HG02798 (cell line): ENCODE results near the gene ORMDL1.

Experiments
- ATAC-seq: cut with Tn5 transposase; IDR thresholded peaks from one replicate; pipeline ENCODE4 v1.9.1; 2021; ENCODE audit warnings: mild to moderate bottlenecking; ENCODE audit not compliant: unreplicated experiment, poor library complexity

ORMDL1 gene, protein sequence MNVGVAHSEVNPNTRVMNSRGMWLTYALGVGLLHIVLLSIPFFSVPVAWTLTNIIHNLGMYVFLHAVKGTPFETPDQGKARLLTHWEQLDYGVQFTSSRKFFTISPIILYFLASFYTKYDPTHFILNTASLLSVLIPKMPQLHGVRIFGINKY

DNA sequence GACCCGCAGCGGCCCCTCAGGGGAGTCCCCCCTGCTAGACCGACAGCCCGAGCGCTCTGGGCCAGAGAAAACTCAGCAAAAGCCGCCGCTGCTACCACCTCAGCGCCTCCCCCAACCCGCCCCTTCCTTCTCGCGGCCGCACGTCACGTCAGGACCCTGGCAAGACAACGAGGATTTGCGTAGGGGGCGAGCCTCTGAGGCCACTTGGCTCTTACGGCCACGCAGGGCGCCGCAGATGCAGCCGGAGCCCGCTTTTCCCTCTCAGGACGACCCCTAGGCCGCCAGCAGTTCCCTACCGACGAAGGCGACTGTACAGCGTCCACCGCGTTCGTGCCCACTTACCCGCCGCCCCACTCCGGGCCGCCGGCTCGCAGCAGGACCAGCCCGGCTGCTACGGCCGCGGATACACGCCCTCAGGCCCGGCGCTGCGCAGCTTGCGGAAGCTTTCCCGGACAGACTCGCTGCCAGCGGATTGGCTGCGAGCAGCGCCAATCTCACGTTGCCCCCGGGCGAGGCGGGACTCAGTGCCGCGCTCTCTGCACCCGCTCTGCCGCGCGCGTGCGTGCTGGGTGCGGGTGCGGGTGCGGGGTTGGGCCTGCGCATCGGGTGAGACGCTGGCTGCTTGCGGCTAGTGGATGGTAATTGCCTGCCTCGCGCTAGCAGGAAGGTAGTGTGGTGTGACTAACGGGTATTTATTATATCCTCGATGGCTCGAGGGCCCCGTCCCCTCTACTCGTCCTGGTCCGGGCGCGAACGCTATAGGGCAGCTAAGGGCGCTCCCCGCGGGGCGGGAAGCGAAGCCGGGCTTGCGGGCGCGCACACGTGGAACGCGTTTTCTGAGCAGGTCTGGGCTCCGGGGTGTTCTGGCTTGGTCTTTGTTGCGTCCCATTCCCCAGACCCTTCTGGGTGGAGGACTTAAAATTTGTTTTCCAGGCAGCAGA lies at the start of gene ORMDL1, which contains the start of gene PMS1:
Gene ORMDL1, minus strand, starts transcription at position 413 of the 941 bp plus-strand sequence. CDS start 1,744 bp downstream, outside the sequence.
Gene PMS1, plus strand, starts transcription at position 524 of the 941 bp plus-strand sequence. CDS start 7,360 bp downstream, outside the sequence.
- ATAC-seq: peak; percentile 94

DNA sequence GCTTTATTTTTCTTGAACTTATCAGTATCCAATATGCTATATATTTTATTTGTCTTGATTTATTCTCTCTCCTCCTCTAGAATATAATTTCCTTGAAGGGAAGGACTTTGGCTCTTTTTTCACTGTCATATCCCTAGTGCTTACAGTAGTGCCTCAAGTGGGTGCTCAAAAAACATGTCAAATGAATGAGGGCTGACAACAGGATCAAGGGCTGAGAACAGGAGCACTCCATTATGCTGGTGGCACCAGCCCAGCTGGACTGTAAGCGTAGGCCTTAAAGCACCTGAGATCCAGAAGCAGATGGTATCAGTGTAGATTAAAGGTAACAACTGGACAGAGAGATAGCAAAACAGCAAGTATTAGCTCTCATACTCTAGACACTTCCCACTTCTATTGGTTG lies 46.4 kb upstream of the ORMDL1 start:
- ATAC-seq: no peak

DNA sequence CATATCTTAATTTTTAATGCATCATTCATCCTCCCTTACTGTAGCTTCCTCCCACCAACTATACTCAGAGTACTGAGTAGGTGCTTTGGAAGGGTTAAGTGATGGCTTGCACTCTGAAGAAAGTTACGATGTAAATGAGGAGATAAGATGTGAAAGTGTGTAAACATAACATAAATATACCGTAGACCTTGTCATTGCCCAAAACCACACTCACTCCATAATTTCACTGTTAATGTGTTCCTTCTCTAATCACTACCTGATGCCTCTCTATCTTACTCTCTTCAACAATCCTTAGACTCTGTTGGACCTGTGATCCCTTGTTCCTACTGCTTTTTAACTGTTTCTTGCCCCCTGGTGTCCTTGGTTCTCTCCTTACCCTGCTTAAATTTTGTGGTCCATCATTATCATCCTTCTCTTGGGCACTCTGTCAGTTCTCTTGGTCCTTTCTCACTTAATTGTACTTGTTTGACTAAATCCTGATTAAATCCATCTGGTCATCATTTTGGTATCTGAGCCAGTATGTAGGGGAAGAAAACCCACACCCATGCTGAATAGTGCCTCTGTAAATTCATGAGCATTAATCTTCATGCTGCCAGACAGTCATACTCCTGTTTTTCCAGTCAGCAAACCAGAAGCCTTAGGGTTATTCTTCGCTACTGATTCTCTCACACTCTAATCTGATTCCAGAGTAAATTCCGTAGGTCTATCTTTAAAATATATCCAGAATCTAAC lies 45.1 kb upstream of the ORMDL1 start:
- no peak for ATAC-seq

DNA sequence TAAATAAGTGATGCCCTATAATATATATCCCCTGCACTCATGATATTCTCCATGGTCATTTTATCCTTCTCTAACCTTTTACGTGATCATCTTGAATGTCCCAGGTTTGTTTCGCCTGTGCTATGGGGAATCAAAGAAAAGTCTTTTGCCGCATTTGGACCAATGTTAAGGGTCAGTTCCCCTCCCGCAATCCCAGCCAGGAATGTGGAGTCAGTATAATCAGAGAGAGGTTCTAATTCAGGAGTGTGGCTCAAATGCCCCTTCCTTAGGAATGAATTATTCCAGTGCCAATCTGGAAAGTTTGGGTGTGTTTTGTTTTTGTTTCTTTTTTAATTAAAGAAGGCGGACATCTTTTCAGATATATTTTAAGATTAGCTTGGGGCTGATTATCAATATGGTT lies 41.9 kb upstream of the ORMDL1 start:
- no peak for ATAC-seq

DNA sequence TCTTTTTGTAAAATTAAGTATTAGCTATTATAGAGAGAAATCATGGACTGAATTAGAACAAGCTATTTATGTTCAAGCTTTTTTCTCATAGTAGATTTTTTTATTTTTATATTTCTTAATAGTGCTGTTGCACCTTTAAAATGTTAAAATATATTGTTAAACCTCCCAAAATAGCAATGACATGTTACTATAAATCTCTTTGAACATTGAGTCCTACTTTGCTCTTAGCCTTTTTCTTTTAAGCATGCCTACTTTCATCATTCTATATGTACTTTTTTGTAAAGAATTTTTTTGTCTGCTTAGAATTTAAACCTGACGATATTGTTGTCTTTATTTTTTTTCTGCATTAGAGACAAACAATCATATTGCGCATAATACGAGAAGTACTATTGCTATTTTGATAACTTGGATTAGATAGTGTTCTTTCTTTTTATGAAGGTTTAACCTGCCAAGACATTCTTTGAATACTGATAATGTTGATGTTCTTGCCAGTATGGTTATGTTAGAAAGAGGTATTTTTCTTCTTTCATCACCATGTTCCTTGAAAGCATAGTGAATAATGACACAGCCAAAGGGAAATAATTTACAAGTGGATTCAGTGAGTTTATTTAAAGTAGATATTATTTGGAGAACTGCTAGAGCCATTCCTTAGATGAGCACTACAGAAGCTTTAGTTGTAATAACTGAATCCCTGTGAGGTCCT lies 40.7 kb upstream of the ORMDL1 start:
- no peak for ATAC-seq

DNA sequence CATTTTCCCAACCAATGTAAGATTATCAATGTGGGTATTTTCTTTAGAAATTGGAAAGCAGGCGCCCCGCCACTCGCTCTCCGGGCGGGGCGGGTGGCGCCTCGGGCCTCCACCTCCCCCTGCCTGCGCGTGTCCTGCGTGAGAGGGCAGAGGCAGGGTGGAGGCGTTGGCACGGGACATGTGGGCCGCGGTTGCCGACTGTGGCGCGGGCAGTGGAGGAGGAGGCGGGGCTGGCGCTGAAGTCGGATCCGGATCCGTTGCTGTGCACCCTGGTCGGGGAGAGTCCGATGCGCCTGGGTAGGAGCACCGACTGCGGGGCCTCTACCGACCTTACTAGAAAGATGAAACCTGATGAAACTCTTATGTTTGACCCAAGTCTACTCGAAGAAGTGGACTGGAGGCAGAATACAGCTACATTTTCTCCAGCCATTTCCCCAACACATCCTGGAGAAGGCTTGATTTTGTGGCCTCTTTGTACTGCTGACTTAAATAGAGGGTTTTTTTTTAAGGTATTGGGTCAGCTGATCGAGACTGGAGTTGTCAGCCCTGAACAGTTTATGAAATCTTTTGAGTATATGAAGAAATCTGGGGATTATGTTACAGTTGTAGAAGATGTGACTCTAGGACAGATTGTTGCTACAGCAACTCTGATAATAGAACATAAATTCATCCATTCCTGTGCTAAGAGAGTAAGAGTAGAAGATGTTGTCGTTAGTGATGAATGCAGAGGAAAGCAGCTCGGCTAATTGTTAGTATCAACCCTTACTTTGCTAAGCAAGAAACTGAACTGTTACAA lies 38.0 kb upstream of the ORMDL1 start:
- no peak for ATAC-seq

DNA sequence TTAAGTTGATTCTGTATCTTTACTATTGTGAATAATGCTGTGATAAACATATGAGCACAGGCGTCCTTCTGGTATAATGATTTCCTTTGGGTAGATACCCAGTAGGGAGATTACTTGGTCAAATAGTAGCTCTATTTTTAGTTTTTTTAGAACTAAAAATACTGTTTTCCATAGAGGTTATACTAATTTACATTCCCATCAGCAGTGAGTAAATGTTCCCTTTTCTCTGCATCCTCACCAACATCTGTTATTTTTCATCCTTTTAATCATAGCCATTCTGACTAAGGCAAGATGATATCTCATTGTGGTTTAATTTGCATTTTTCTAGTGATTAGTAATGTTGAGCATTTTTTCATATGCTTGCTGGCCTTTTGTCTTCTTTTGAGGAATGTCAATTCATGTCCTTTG lies 35.2 kb upstream of the ORMDL1 start:
- ATAC-seq: no peak

DNA sequence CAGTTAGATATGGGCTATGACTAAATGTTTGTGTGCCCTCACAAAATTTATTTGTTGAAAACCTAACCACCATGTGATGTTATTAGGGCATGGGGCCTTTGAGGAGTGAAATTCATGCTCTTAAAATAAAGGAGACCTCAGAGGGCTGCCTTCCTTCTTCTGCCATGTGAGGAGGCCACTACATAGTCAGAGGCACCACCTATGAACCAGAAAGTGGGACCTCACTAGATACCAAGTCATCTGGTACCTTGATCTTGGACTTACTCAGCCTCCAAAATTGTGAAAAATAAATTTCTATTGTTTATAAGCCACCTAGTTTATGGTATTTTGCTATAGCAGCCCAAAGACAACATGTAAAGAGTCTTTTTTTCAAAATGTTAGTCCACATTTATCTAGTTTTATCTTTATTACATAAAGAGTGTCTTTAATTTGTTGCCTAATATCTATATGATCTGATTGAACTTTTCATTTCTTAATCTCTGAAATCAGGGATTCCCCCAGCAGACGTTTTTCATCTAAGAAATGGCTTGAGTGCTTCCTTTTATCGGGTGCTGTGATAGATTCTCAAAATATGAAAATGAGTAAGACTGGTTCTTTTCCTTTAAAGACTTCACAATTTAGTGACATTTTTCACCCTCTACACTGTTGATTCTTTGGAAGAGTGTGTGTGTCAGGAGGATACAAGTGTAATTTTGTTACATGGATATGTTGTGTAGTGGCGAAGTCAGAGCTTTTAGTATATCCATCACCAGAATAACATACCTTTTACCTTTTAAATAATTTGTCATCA lies 34.3 kb upstream of the ORMDL1 start:
- ATAC-seq: no peak

DNA sequence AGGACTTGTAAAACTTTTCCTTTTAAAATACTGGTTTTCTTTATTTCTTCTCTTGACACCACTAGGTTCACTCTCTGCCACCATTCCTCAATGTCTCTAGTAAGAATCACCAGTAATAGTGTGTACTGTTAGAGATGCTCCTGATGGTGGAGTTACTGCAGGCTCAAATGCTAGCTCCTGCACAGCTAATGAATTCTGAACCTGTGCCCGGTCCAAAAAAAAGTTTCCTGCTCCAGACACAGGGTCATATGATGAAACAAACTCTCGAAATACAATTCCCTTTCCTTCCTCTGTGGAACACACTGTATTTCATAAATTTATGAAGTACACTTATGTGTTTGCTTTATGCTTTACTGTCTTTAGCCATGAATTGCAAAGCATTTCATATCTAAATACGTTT lies 19.3 kb upstream of the ORMDL1 start:
- no peak for ATAC-seq

DNA sequence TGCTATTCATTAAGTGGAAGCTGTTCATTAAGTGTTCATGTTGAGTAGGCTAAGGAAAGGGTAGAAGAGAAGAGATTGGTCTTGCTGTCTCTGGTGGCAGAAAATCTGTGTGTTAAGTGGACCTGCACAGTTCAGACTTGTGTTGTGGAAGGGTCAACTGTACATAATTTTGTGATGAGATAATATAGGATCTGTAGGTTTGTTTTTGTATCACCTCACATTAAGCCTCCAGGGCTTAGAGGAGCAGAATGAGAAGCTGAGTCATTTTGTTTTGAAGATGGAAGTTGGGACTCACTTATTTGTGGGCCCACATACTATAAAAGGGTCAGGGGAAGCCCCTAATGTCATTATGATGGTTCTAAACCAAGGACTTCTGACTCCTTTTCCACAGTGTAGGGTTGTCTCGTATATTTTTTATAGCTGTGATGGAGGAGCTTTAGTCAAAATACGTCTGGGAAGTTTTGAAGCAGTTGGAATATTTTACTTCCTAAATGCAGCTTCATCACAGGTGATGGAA lies 18.3 kb upstream of the ORMDL1 start:
- ATAC-seq: no peak

DNA sequence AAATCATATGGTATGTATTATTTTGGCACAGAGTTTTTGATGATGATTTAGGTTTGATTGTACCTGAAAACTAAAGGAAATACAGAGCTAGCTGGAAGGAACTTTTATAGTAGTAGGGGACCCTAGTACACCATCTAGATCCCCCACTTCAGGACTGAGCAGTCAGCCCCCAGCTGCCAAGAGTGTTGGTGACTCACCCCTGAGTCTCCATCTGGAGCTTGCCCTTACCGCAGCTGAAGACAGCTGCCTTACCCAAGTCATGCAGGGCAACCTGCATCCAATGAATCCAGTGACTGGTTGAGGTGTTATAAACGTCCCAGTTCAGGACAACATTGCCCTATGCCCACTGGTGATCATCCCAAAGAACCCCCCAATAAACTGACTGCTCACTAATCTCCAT lies 15.4 kb upstream of the ORMDL1 start:
- ATAC-seq: no peak

DNA sequence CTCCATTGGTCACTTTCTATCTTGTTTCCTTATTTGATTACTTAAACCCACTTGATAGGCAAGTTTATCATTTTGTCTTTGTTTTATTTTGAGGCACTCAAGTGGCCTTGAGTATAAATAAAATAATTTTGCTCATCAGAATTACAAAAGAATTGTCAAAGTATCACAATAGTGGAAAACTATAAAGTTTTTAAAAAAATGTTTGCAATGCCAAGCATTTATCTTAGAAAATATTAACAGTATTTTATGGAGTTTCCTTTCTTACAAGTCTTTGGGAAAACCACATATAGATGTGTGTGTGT lies 14.8 kb upstream of the ORMDL1 start:
- ATAC-seq: no peak

DNA sequence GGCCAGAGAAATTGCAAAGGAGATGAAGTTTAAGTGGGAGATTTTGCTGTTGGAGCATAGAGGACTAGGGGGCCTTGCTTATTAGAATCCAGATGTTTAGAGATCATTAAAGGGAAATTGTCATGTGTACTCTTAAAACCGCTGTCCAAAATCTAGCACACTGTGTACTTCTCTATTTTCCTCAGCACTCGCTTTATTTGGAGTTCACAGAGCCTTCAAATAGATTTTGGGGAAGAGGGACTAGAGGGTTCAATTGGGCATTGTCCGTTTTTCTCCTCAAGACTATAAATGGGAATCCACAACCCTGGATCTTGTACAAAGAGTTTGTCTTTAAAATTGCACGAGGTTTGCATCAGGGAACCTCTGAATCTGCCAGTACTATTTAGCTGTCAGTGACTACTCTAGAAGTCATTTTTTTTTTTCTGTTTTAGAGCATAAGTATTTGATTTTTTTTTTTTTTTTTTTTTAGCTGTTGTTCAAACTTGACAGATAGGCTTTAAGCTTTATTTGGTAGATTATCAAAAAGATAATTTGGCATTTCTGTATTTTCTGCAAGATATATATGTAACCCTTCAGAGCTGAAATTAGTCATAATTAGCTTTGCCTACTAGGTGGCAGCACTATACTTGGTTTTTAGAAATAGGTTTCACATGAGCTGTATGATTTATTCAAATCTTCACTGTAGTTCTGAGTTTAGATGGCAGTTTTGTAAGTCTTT lies 14.3 kb upstream of the ORMDL1 start:
- ATAC-seq: peak; percentile 73

DNA sequence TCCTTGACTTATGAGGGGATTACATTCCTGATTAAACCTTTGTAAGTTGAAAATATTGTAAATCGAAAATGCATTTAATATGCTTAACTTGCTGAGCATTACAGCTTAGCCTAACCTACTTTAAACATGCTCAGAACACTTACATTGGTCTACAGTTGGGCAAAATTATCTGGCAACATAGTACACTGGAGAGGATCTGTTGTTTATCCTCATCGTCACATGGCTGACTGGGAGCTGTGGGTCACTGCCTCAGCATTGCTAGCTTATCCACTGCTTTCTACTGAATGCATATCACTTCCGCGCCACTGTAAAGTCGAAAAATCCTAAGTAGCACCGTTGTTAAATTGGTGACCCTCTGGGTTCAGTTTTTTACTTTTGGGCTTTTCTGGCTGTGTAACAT lies 13.8 kb upstream of the ORMDL1 start:
- ATAC-seq: no peak

DNA sequence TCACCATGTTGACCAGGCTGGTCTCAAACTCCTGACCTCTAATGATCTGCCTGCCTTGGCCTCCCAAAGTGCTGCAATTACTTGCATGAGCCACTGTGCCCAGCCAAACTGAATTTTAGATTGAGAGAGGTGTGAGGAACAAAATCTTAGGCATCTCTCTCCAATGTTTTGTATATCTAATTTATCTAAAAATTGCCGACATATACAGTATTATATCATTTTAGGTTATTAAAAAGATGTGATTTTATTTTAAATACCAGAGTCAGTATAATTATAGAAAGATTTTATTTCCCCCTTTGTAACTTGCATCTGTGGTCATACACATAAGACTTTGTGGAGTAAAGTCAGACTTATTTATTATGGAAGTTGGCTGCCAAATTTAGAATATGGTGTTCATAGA lies 10.2 kb upstream of the ORMDL1 start:
- ATAC-seq: no peak

DNA sequence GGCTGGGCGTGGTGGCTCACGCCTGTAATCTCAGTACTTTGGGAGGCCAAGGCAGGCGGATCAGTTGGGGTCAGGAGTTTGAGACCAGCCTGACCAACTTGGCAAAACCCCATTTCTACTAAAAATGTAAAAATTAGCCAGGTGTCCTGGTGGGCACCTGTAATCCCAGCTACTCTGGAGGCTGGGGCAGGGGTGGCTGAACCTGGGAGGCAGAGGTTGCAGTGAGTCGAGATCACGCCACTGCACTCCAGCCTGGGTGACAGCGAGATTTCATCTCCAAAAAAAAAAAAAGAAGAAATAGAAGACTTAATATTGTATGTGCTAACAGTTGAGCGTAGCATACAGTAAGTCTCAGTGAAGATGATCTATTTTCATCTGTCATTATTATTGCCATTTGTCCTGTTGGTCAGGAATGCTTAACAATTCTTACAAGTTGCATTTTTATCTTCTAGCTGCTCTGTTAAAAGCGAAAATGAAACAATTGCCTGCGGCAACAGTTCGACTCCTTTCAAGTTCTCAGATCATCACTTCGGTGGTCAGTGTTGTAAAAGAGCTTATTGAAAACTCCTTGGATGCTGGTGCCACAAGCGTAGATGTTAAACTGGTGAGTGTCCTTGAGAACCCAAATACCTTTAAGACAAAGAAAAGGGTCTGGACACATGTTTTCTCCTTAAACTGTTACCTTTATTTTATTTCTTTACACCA lies 7.4 kb upstream of the ORMDL1 start:
- peak; percentile 56 for ATAC-seq

DNA sequence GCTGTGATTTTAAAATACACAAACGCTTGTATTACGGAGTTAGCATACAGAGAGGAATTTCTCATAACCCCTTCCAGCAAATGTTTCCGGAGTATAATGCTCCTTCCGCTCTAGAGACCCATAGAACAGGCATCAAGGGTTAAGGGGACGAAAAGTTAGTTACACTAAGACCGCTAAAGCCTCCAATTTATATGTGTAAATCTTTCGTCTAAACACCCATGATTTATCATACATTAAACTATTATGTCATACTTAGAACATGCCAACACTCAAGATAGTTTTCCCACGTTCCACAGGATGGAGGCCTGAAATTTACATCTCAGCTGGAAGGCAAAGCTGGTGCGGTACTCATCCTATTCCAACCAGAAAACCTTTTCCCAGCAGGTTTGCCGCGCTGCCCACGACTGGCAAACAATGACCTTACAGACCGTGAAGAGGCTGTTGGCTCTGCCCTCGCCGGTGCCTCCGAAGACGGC lies 650 bp downstream of the ORMDL1 start:
- ATAC-seq: peak; percentile 15
